CD4-positive, alpha-beta T cell treated with Interferon alpha-2 for 1 hour (primary cell): ENCODE measurements around the gene CREB3L4.
"Not testable (repeated sequence)": the region's sequence is repeated elsewhere in the genome, so short reads cannot be mapped to it uniquely, and the experiment has no call there.

Experiments
- DNase-seq, 2 donors: peaks; one replicate each; pipeline ENCODE4 v3.0.0-alpha.2; 2020 to 2022

CREB3L4 gene

GRCh38 chr1:153960206-153960605 lies 7.5 kb upstream of the CREB3L4 start:
- DNase-seq: no peak

GRCh38 chr1:153961421-153961820 lies 6.3 kb upstream of the CREB3L4 start:
- no peak for DNase-seq

- no peak for DNase-seq
Measured at GRCh38 chr1:153962088-153963029, 5.3 kb upstream of the CREB3L4 start.

GRCh38 chr1:153963030-153963849 lies 4.5 kb upstream of the CREB3L4 start, which contains the start of gene SLC39A1:
SLC39A1 (minus strand) TSS chr1:153963537; CDS start chr1:153962715, 822 bp downstream.
- peak; percentile 91 to 94 for DNase-seq

- DNase-seq: no peak
Measured at GRCh38 chr1:153963850-153964331, 3.8 kb upstream of the CREB3L4 start.

GRCh38 chr1:153968000-153968363 lies 280 bp downstream of the CREB3L4 start:
- DNase-seq: no peak

GRCh38 chr1:153968408-153968807 lies 706 bp downstream of the CREB3L4 start:
- DNase-seq: no peak

- no peak for DNase-seq
Measured at GRCh38 chr1:153968972-153969371, 1.3 kb downstream of the CREB3L4 start.

GRCh38 chr1:153970346-153970745 lies 2.6 kb downstream of the CREB3L4 start:
- DNase-seq: no peak

GRCh38 chr1:153973071-153973470 lies 5.4 kb downstream of the CREB3L4 start:
- no peak for DNase-seq

- no peak for DNase-seq
Measured at GRCh38 chr1:153973525-153973924, 5.8 kb downstream of the CREB3L4 start.

- DNase-seq: no peak
Measured at GRCh38 chr1:153976819-153977249, 9.1 kb downstream of the CREB3L4 start.

GRCh38 chr1:153977250-153978240 lies 9.8 kb downstream of the CREB3L4 start, which contains the start of gene JTB:
JTB (minus strand) TSS chr1:153977674; CDS start chr1:153977252, 422 bp downstream.
- DNase-seq: peak; percentile 79 to 88

- no peak for DNase-seq
Measured at GRCh38 chr1:153978274-153978909, 10.7 kb downstream of the CREB3L4 start.

- not testable (repeated sequence) for DNase-seq
Measured at GRCh38 chr1:153979091-153979490, 11.4 kb downstream of the CREB3L4 start.

GRCh38 chr1:153981735-153982134 lies 14.0 kb downstream of the CREB3L4 start:
- DNase-seq: not testable (repeated sequence)

GRCh38 chr1:153984123-153984894 lies 16.6 kb downstream of the CREB3L4 start:
- no peak for DNase-seq

GRCh38 chr1:153985341-153985912 lies 17.7 kb downstream of the CREB3L4 start:
- DNase-seq: peak in 1 of 2 donors; percentile 34

- DNase-seq: no peak
Measured at GRCh38 chr1:153985941-153986761, 18.4 kb downstream of the CREB3L4 start, which contains the start of gene RAB13. RAB13 (minus strand) TSS chr1:153986339; CDS start chr1:153986236, 103 bp downstream.
